ENCODE measurements around the gene ANKRD39. TPM values are rescaled to one million over a fixed set of nuclear protein-coding genes. Genes with fewer than 3 reads are reported as not detected.

ANKRD39 gene
- total and polyA plus RNA-seq, 2 of the 8 experiments (the other 6 are each of a cell fraction or from before 2014, with no cell fraction given): 18.5 to 21.3 TPM

GRCh38 chr2:96806468-96807126 is 51.2 kb downstream of the ANKRD39 start:
- Histone ChIP-seq H3K27ac (ENCODE audit: low read depth, low read length) (no peak overlapping the region), H4K91ac (replicated peaks; ENCODE audit: insufficient read length, low read length) (no peak overlapping the region), H3K4me2 (ENCODE audit: insufficient read depth in 1 of 2, low read depth in 2 of 2, low read length in 2 of 2) (no peak overlapping the region), H4K8ac (ENCODE audit: extremely low read depth, insufficient read depth, low read length) (no peak overlapping the region), H2AFZ (ENCODE audit: low read length) (no peak overlapping the region), H2AK5ac (ENCODE audit: low read depth, low read length) (no peak overlapping the region), H2BK120ac (replicated peaks; ENCODE audit: low read depth, low read length) (no peak overlapping the region), H3K27me3 (replicated peaks in 1 of 4; ENCODE audit: control insufficient read depth in 3 of 4, extremely low read depth in 1 of 4, insufficient read depth in 3 of 4, low read length in 3 of 4) (no peaks in the 10 kb centered on the region), H2BK5ac (ENCODE audit: low read depth, low read length) (no peak overlapping the region), H3K36me3 (ENCODE audit: control insufficient read depth in 2 of 4, insufficient read depth in 4 of 4, low read length in 3 of 4) (peaks cover 0 to 4% (median 4%) of the 10 kb centered on the region in 4 experiments; a peak in 3 of 8 replicates), H3K79me1 (ENCODE audit: low read depth, low read length) (no peaks in the 10 kb centered on the region), H3K56ac (replicated peaks; ENCODE audit: insufficient read length, low read depth, low read length) (no peak overlapping the region), H3K4ac (replicated peaks; ENCODE audit: insufficient read length, low read depth, low read length) (no peak overlapping the region), H3K9me3 (ENCODE audit: insufficient read depth in 2 of 2, low read depth in 1 of 2, low read length in 1 of 2) (no peaks in the 10 kb centered on the region), H4K20me1 (replicated peaks in 1 of 2; ENCODE audit: control insufficient read depth in 1 of 2, insufficient read depth in 2 of 2, low read length in 2 of 2) (peaks cover 0 to 4% of the 10 kb centered on the region in 2 experiments), H2BK20ac (ENCODE audit: low read length) (no peak overlapping the region), H3K23ac (ENCODE audit: insufficient read length) (no peak overlapping the region), H2BK15ac (ENCODE audit: low read length) (no peak overlapping the region), H3K4me3 (ENCODE audit: extremely low read depth in 1 of 4, insufficient read depth in 2 of 4, low read depth in 3 of 4, low read length in 4 of 4) (no peak overlapping the region), H3K79me2 (ENCODE audit: control insufficient read depth in 1 of 2, insufficient read depth in 2 of 2, low read length in 2 of 2) (no peaks in the 10 kb centered on the region), H3K4me1 (replicated peaks in 1 of 4; ENCODE audit: control insufficient read depth in 3 of 4, insufficient read depth in 4 of 4, low read length in 3 of 4) (no peaks in the 10 kb centered on the region; a peak in 1 of 7 replicates), H4K5ac (ENCODE audit: insufficient read length, low read depth, low read length) (no peak overlapping the region), H3K14ac (ENCODE audit: insufficient read length) (no peak overlapping the region), H3K9ac (replicated peaks in 1 of 4; ENCODE audit: extremely low read depth in 1 of 4, low read depth in 3 of 4, low read length in 3 of 4) (no peak overlapping the region), H3K18ac (ENCODE audit: extremely low read depth, low read length) (no peak overlapping the region), H3K23me2 (ENCODE audit: low read depth, low read length) (peaks cover 4% of the 10 kb centered on the region; the same call in 1 of the 2 replicates), H2BK12ac (ENCODE audit: low read depth, low read length) (no peak overlapping the region)
- POLR2A ChIA-PET (ENCODE audit: partially characterized antibody): interaction anchor here (0.8 to 1.4 kb wide), 2 partner anchors 7 to 32 kb away, joined by 3 read pairs; no protein-coding TSS in a partner anchor
- no peak for FAIRE-seq
- no peak for DNase-seq (ENCODE audit: low read depth in 1 of 2, low spot score in 2 of 2)
- CTCF ChIA-PET (ENCODE audit: partially characterized antibody): interaction anchor here (0.6 to 1.4 kb wide), 4 partner anchors 9 to 82 kb away, joined by 3 read pairs; no protein-coding TSS in a partner anchor
- 96% methylated on average over 23 of the region's 23 CpGs; no CpG with 5 or more reads in 1 of the 2 experiments for WGBS, 2 experiments (ENCODE audit: extremely low coverage in 1 of 2, insufficient coverage in 1 of 2, insufficient read length in 1 of 2, insufficient replicate concordance in 2 of 2, low coverage in 1 of 2, low lambda C conversion rate in 2 of 2, missing lambda C conversion rate in 1 of 2)
- no peak for TF ChIP-seq SIX5 (IDR thresholded peaks at IDR 0.05; ENCODE audit: low read depth, low read length)
- TF ChIP-seq EP300 (IDR thresholded peaks at IDR 0.05; ENCODE audit: borderline replicate concordance in 1 of 2, low read depth in 2 of 2, low read length in 2 of 2): no peak
- no peak for TF ChIP-seq ATF3 (IDR thresholded peaks at IDR 0.05; ENCODE audit: insufficient read depth, low read depth, low read length)
- no peak for TF ChIP-seq TAF1 (IDR thresholded peaks at IDR 0.05; ENCODE audit: low read depth, low read length)
- no peak for TF ChIP-seq CTCF (IDR thresholded peaks at IDR 0.05; ENCODE audit: control extremely low read depth in 1 of 3, insufficient read depth in 1 of 3, low read depth in 1 of 3, low read length in 3 of 3)

Measured in H1 (cell line).